Activated naive CD4-positive, alpha-beta T cell treated with anti-CD3 and anti-CD28 coated beads, Interleukin-2, amount 50 U/mL, for 24 hours (primary cell): ENCODE results near the gene ALDH1A3.

Source experiments
- H3K27ac Mint-ChIP-seq: one replicate; pipeline ENCODE4 v1.8.0; 2021; ENCODE audit warnings: mild to moderate bottlenecking, mixed read lengths
- H3K27me3 Mint-ChIP-seq: one replicate; pipeline ENCODE4 v1.8.0; 2021; ENCODE audit warnings: mixed read lengths
- H3K36me3 Mint-ChIP-seq: one replicate; pipeline ENCODE4 v1.8.0; 2021; ENCODE audit warnings: mixed read lengths
- H3K4me1 Mint-ChIP-seq: one replicate; pipeline ENCODE4 v1.8.0; 2021; ENCODE audit warnings: mixed read lengths
- H3K4me3 Mint-ChIP-seq: one replicate; pipeline ENCODE4 v1.8.0; 2021; ENCODE audit warnings: mild to moderate bottlenecking, mixed read lengths
- H3K9me3 Mint-ChIP-seq: one replicate; pipeline ENCODE4 v1.8.0; 2021; ENCODE audit warnings: mixed read lengths

The ALDH1A3 gene

GRCh38 chr15:100879464-100880138, at the start of gene ALDH1A3:
TSS of gene ALDH1A3 (plus strand) at chr15:100879831. CDS start at chr15:100879908, 77 bp downstream.
- no peaks in the 10 kb centered on the region for H3K36me3 Mint-ChIP-seq
- H3K9me3 Mint-ChIP-seq, result no peaks in the 10 kb centered on the region
- H3K4me3 Mint-ChIP-seq, result peak within 1 kb of the TSS; percentile 67
- peaks cover 39% of the 10 kb centered on the region for H3K27me3 Mint-ChIP-seq
- no peak within 1 kb of the TSS for H3K27ac Mint-ChIP-seq
- peaks cover 8% of the 10 kb centered on the region for H3K4me1 Mint-ChIP-seq

- Mint-ChIP-seq H3K27me3 (peaks cover 9% of the 10 kb centered on the region), H3K9me3 (no peaks in the 10 kb centered on the region), H3K27ac (no peak overlapping the region), H3K36me3 (no peaks in the 10 kb centered on the region), H3K4me3 (no peak overlapping the region), H3K4me1 (no peaks in the 10 kb centered on the region)
Measured at GRCh38 chr15:100831467-100831866, 48.2 kb upstream of the ALDH1A3 start.

GRCh38 chr15:100832149-100832942, 47.3 kb upstream of the ALDH1A3 start:
- H3K27me3 Mint-ChIP-seq, result peaks cover 12% of the 10 kb centered on the region
- no peaks in the 10 kb centered on the region for H3K9me3 Mint-ChIP-seq
- H3K27ac Mint-ChIP-seq, result no peak overlapping the region
- no peaks in the 10 kb centered on the region for H3K36me3 Mint-ChIP-seq
- H3K4me1 Mint-ChIP-seq, result no peaks in the 10 kb centered on the region
- no peak overlapping the region for H3K4me3 Mint-ChIP-seq

- peaks cover 13% of the 10 kb centered on the region for H3K27me3 Mint-ChIP-seq
- no peaks in the 10 kb centered on the region for H3K36me3 Mint-ChIP-seq
- no peak overlapping the region for H3K4me3 Mint-ChIP-seq
- H3K4me1 Mint-ChIP-seq, result no peaks in the 10 kb centered on the region
- no peak overlapping the region for H3K27ac Mint-ChIP-seq
- no peaks in the 10 kb centered on the region for H3K9me3 Mint-ChIP-seq
Measured at GRCh38 chr15:100833417-100834389, 45.9 kb upstream of the ALDH1A3 start.

GRCh38 chr15:100834731-100835130, 44.9 kb upstream of the ALDH1A3 start:
- Mint-ChIP-seq H3K9me3 (no peaks in the 10 kb centered on the region), H3K36me3 (no peaks in the 10 kb centered on the region), H3K4me3 (no peak overlapping the region), H3K27me3 (peaks cover 14% of the 10 kb centered on the region), H3K27ac (no peak overlapping the region), H3K4me1 (no peaks in the 10 kb centered on the region)

GRCh38 chr15:100835636-100836035, 44.0 kb upstream of the ALDH1A3 start:
- H3K27me3 Mint-ChIP-seq, result peaks cover 14% of the 10 kb centered on the region

GRCh38 chr15:100836501-100836900, 43.1 kb upstream of the ALDH1A3 start:
- H3K4me1 Mint-ChIP-seq, result no peaks in the 10 kb centered on the region
- H3K27me3 Mint-ChIP-seq, result peaks cover 13% of the 10 kb centered on the region
- no peak overlapping the region for H3K4me3 Mint-ChIP-seq

More at GRCh38 chr15:100835636-100836035, 44.0 kb upstream of the ALDH1A3 start:
- no peaks in the 10 kb centered on the region for H3K4me1 Mint-ChIP-seq
- no peaks in the 10 kb centered on the region for H3K9me3 Mint-ChIP-seq
- no peak overlapping the region for H3K27ac Mint-ChIP-seq
- H3K36me3 Mint-ChIP-seq, result no peaks in the 10 kb centered on the region
- no peak overlapping the region for H3K4me3 Mint-ChIP-seq

GRCh38 chr15:100841426-100841825, 38.2 kb upstream of the ALDH1A3 start:
- Mint-ChIP-seq H3K4me3 (no peak overlapping the region), H3K36me3 (no peaks in the 10 kb centered on the region), H3K9me3 (no peaks in the 10 kb centered on the region), H3K27me3 (peaks cover 9% of the 10 kb centered on the region), H3K27ac (no peak overlapping the region), H3K4me1 (no peaks in the 10 kb centered on the region)

More at GRCh38 chr15:100836501-100836900, 43.1 kb upstream of the ALDH1A3 start:
- no peak overlapping the region for H3K27ac Mint-ChIP-seq
- no peaks in the 10 kb centered on the region for H3K9me3 Mint-ChIP-seq
- H3K36me3 Mint-ChIP-seq, result no peaks in the 10 kb centered on the region

- Mint-ChIP-seq H3K4me3 (no peak overlapping the region), H3K27me3 (peaks cover 9% of the 10 kb centered on the region), H3K27ac (no peak overlapping the region), H3K9me3 (no peaks in the 10 kb centered on the region), H3K4me1 (no peaks in the 10 kb centered on the region), H3K36me3 (no peaks in the 10 kb centered on the region)
Measured at GRCh38 chr15:100842756-100843730, 36.6 kb upstream of the ALDH1A3 start.

GRCh38 chr15:100844167-100844566, 35.5 kb upstream of the ALDH1A3 start:
- H3K9me3 Mint-ChIP-seq, result no peaks in the 10 kb centered on the region
- no peaks in the 10 kb centered on the region for H3K36me3 Mint-ChIP-seq
- no peak overlapping the region for H3K27ac Mint-ChIP-seq
- peaks cover 10% of the 10 kb centered on the region for H3K27me3 Mint-ChIP-seq
- H3K4me1 Mint-ChIP-seq, result peaks cover 2% of the 10 kb centered on the region
- no peak overlapping the region for H3K4me3 Mint-ChIP-seq

- H3K27ac Mint-ChIP-seq, result no peak overlapping the region
- peaks cover 10% of the 10 kb centered on the region for H3K27me3 Mint-ChIP-seq
- peaks cover 4% of the 10 kb centered on the region for H3K4me1 Mint-ChIP-seq
- H3K4me3 Mint-ChIP-seq, result no peak overlapping the region
- no peaks in the 10 kb centered on the region for H3K9me3 Mint-ChIP-seq
- H3K36me3 Mint-ChIP-seq, result no peaks in the 10 kb centered on the region
Measured at GRCh38 chr15:100844778-100845177, 34.9 kb upstream of the ALDH1A3 start.

GRCh38 chr15:100847194-100847593, 32.4 kb upstream of the ALDH1A3 start:
- H3K4me1 Mint-ChIP-seq, result peaks cover 4% of the 10 kb centered on the region
- peaks cover 10% of the 10 kb centered on the region for H3K27me3 Mint-ChIP-seq

GRCh38 chr15:100849021-100849854, 30.4 kb upstream of the ALDH1A3 start:
- Mint-ChIP-seq H3K27me3 (peaks cover 9% of the 10 kb centered on the region), H3K27ac (peak overlapping the region; percentile 35), H3K36me3 (no peaks in the 10 kb centered on the region), H3K4me3 (peak overlapping the region; percentile 84), H3K4me1 (peaks cover 4% of the 10 kb centered on the region), H3K9me3 (no peaks in the 10 kb centered on the region)

More at GRCh38 chr15:100847194-100847593, 32.4 kb upstream of the ALDH1A3 start:
- H3K9me3 Mint-ChIP-seq, result no peaks in the 10 kb centered on the region
- no peaks in the 10 kb centered on the region for H3K36me3 Mint-ChIP-seq
- H3K27ac Mint-ChIP-seq, result no peak overlapping the region
- H3K4me3 Mint-ChIP-seq, result no peak overlapping the region

- H3K4me1 Mint-ChIP-seq, result peaks cover 4% of the 10 kb centered on the region
- peaks cover 8% of the 10 kb centered on the region for H3K27me3 Mint-ChIP-seq
- H3K4me3 Mint-ChIP-seq, result peak overlapping the region; percentile 84
- no peaks in the 10 kb centered on the region for H3K9me3 Mint-ChIP-seq
- H3K36me3 Mint-ChIP-seq, result no peaks in the 10 kb centered on the region
- H3K27ac Mint-ChIP-seq, result no peak overlapping the region
Measured at GRCh38 chr15:100849855-100850218, 29.8 kb upstream of the ALDH1A3 start.
